Suprapubic skin (tissue), 4 donors: ENCODE measurements around the gene ACP6.

Source experiments
- CTCF ChIP-seq, 2 donors: fragments of 200-600 bp in 1 of 2; fragments of 450-650 bp in 1 of 2; sonication (generic) in 1 of 2; IDR thresholded peaks; one replicate each; pipeline ENCODE4 v1.5.1; 2016 to 2019; ENCODE audit warnings: antibody characterized with exemption in 2 of 2, mild to moderate bottlenecking in 1 of 2, moderate library complexity in 1 of 2
- EP300 ChIP-seq: sonication (generic); formaldehyde crosslinking; IDR thresholded peaks from one replicate; pipeline ENCODE4 v1.6.1; 2017; ENCODE audit warnings: antibody characterized with exemption
- POLR2A ChIP-seq, 2 donors: fragments of 450-650 bp; IDR thresholded peaks; one replicate each; pipeline ENCODE4 v1.6.1; 2017; ENCODE audit warnings: antibody characterized with exemption in 2 of 2, mild to moderate bottlenecking in 2 of 2, moderate library complexity in 2 of 2
- POLR2AphosphoS5 ChIP-seq, 3 donors: sonication (generic); formaldehyde crosslinking; IDR thresholded peaks; one replicate each; pipeline ENCODE4 v1.6.1; 2017; ENCODE audit warnings: antibody characterized with exemption in 3 of 3

GRCh38 chr1:147641291-147641690 lies 29.0 kb downstream of the ACP6 start:
- no peak for TF ChIP-seq CTCF (IDR thresholded peaks at IDR 0.05)
- TF ChIP-seq POLR2A (IDR thresholded peaks at IDR 0.05) = no peak
- TF ChIP-seq POLR2AphosphoS5 (IDR thresholded peaks at IDR 0.05) = no peak
- TF ChIP-seq EP300 = no peak
